Measurements from ENCODE around the gene CTAGE4.
"Not testable (repeated sequence)": the region's sequence is repeated elsewhere in the genome, so short reads cannot be mapped to it uniquely, and the experiment has no call there.

The CTAGE4 gene

GRCh38 chr7:144183166-144183565 lies at the start of gene CTAGE4:
Gene CTAGE4, plus strand, starts transcription at chr7:144183466. Its CDS starts 38 bp downstream, at chr7:144183504.
- not testable (repeated sequence) for H3K9me3 ChIP-seq (ENCODE audit: control insufficient read depth, insufficient read depth, low read length); H3K27ac ChIP-seq (ENCODE audit: low read depth, low read length); H3K4me1 ChIP-seq (ENCODE audit: control insufficient read depth, insufficient read depth, low read length); H3K4me3 ChIP-seq (ENCODE audit: low read depth, low read length); H3K36me3 ChIP-seq (ENCODE audit: control insufficient read depth, insufficient read depth, low read length); H3K9ac ChIP-seq (ENCODE audit: low read depth, low read length); H3K27me3 ChIP-seq (ENCODE audit: control insufficient read depth, insufficient read depth, low read length)

DNA sequence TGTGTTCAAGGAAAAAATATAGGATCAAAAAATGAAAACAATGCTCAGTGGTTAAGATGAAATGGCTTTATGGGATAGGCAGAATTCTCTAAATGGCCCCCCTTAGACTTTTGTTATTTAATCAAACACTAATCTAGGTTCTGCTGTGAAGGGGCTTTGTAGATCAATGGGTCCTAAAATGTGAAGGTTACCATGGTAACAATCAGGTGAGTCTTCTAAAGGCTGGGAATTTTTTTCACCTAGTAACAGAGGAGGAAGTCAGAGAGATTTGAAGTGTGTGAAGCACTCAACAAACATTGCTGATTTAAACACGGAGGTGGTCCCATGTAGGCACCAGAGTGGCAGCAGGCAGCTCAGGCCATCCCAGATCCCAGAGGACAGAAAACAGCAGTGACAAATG lies 49.1 kb upstream of the CTAGE4 start:
- Histone ChIP-seq H3K9me3 (ENCODE audit: control insufficient read depth, insufficient read depth, low read length) (no peaks in the 10 kb centered on the region), H3K27ac (ENCODE audit: low read depth, low read length) (no peak overlapping the region), H3K4me3 (ENCODE audit: low read depth, low read length) (no peak overlapping the region), H3K36me3 (ENCODE audit: control insufficient read depth, insufficient read depth, low read length) (no peaks in the 10 kb centered on the region), H3K9ac (ENCODE audit: low read depth, low read length) (no peak overlapping the region), H3K4me1 (ENCODE audit: control insufficient read depth, insufficient read depth, low read length) (no peaks in the 10 kb centered on the region), H3K27me3 (ENCODE audit: control insufficient read depth, insufficient read depth, low read length) (no peaks in the 10 kb centered on the region)

DNA sequence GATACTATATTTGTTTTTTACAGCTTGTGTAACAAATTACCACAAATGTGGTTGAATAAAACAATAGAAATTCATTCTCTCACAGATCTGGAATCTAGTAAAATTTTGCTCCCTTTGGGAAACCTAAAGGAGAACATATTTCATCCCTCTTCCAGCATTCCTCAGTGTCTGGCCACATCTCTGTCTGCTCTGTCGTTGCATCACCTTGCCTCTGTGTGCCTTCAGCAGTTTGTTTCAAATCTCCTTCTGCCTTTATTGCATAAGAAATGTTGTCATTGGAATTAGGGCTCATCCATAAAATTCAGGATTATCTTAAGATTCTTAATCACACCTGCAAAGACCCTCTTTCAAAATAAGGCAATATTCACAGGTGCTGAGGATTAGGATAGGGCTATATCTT lies 45.8 kb upstream of the CTAGE4 start:
- Histone ChIP-seq H3K4me1 (ENCODE audit: control insufficient read depth, insufficient read depth, low read length) (no peaks in the 10 kb centered on the region), H3K36me3 (ENCODE audit: control insufficient read depth, insufficient read depth, low read length) (no peaks in the 10 kb centered on the region), H3K9me3 (ENCODE audit: control insufficient read depth, insufficient read depth, low read length) (no peaks in the 10 kb centered on the region), H3K4me3 (ENCODE audit: low read depth, low read length) (no peak overlapping the region), H3K27ac (ENCODE audit: low read depth, low read length) (no peak overlapping the region), H3K9ac (ENCODE audit: low read depth, low read length) (no peak overlapping the region), H3K27me3 (ENCODE audit: control insufficient read depth, insufficient read depth, low read length) (no peaks in the 10 kb centered on the region)

DNA sequence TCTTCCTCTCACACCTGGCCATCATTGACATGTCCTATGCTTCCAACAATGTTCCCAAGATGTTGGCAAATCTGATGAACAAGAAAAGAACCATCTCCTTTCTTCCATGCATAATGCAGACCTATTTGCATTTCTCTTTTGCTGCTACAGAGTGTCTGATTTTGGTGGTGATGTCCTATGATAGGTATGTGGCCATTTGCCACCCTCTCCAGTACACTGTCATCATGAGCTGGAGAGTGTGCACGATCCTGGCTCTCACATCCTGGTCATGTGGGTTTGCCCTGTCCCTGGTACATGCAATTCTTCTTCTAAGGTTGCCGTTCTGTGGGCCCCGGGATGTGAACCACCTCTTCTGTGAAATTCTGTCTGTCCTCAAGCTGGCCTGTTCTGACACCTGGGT lies 41.1 kb upstream of the CTAGE4 start:
- Histone ChIP-seq H3K9me3 (ENCODE audit: control insufficient read depth, insufficient read depth, low read length) (no peaks in the 10 kb centered on the region), H3K4me3 (ENCODE audit: low read depth, low read length) (no peak overlapping the region), H3K27me3 (ENCODE audit: control insufficient read depth, insufficient read depth, low read length) (no peaks in the 10 kb centered on the region), H3K36me3 (ENCODE audit: control insufficient read depth, insufficient read depth, low read length) (no peaks in the 10 kb centered on the region), H3K9ac (ENCODE audit: low read depth, low read length) (no peak overlapping the region), H3K4me1 (ENCODE audit: control insufficient read depth, insufficient read depth, low read length) (no peaks in the 10 kb centered on the region), H3K27ac (ENCODE audit: low read depth, low read length) (no peak overlapping the region)

DNA sequence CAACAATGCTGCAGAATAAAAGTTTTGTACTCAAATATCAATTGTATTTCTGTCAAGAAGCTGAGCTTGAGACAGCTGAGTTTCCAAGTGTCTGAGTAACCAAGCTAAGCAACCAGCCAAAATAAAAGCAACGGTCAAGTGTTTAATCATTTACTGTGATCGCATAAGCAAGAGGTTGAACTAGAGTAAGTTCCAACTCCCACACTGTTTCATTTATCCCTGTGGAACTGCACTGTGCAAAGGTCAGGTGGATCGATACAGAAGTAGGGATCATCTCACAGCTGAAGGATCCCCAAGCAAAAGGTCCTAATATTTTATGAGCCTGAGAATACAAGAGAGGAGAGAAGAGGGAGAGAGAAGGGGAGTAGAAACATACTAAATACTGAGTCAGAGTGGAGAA lies 38.8 kb upstream of the CTAGE4 start:
- Histone ChIP-seq H3K4me1 (ENCODE audit: control insufficient read depth, insufficient read depth, low read length) (no peaks in the 10 kb centered on the region), H3K9ac (ENCODE audit: low read depth, low read length) (no peak overlapping the region), H3K4me3 (ENCODE audit: low read depth, low read length) (no peak overlapping the region), H3K27ac (ENCODE audit: low read depth, low read length) (no peak overlapping the region), H3K27me3 (ENCODE audit: control insufficient read depth, insufficient read depth, low read length) (no peaks in the 10 kb centered on the region), H3K9me3 (ENCODE audit: control insufficient read depth, insufficient read depth, low read length) (peaks cover 18% of the 10 kb centered on the region; the same call in 1 of the 2 replicates), H3K36me3 (ENCODE audit: control insufficient read depth, insufficient read depth, low read length) (no peaks in the 10 kb centered on the region)

- Histone ChIP-seq H3K4me1 (ENCODE audit: control insufficient read depth, insufficient read depth, low read length) (no peaks in the 10 kb centered on the region), H3K27me3 (ENCODE audit: control insufficient read depth, insufficient read depth, low read length) (no peaks in the 10 kb centered on the region), H3K9me3 (ENCODE audit: control insufficient read depth, insufficient read depth, low read length) (peaks cover 20% of the 10 kb centered on the region)
Measured at GRCh38 chr7:144148224-144148827, 34.9 kb upstream of the CTAGE4 start.

GRCh38 chr7:144158861-144159260 lies 24.4 kb upstream of the CTAGE4 start:
- no peak overlapping the region for H3K27ac ChIP-seq (ENCODE audit: low read depth, low read length)
- H3K36me3 ChIP-seq (ENCODE audit: control insufficient read depth, insufficient read depth, low read length) = no peaks in the 10 kb centered on the region

More at GRCh38 chr7:144148224-144148827, 34.9 kb upstream of the CTAGE4 start:
- Histone ChIP-seq H3K36me3 (ENCODE audit: control insufficient read depth, insufficient read depth, low read length) (no peaks in the 10 kb centered on the region), H3K4me3 (ENCODE audit: low read depth, low read length) (no peak overlapping the region), H3K9ac (ENCODE audit: low read depth, low read length) (no peak overlapping the region), H3K27ac (ENCODE audit: low read depth, low read length) (no peak overlapping the region)

DNA sequence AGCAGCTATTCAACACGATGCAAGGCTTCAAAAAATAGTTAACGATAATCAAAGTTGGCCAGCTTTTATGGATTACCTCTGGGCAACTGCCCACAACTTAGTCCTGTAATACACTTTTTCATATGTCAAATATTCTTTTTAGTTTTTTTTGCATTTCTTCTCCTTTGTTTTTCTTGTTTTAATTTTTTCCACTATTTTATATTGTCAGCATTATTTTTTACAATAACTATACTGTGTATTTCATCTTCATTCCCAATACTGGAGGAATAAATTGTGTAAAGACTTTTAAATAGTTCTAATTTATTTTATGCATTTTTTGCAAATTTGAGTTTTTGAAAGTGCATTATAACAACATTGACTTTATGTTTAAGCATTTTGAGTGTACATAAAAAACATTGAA lies 18.5 kb upstream of the CTAGE4 start:
- Histone ChIP-seq H3K4me3 (ENCODE audit: low read depth, low read length) (no peak overlapping the region), H3K9ac (ENCODE audit: low read depth, low read length) (no peak overlapping the region), H3K36me3 (ENCODE audit: control insufficient read depth, insufficient read depth, low read length) (no peaks in the 10 kb centered on the region), H3K27me3 (ENCODE audit: control insufficient read depth, insufficient read depth, low read length) (no peaks in the 10 kb centered on the region), H3K9me3 (ENCODE audit: control insufficient read depth, insufficient read depth, low read length) (no peaks in the 10 kb centered on the region), H3K27ac (ENCODE audit: low read depth, low read length) (no peak overlapping the region), H3K4me1 (ENCODE audit: control insufficient read depth, insufficient read depth, low read length) (no peaks in the 10 kb centered on the region)

More at GRCh38 chr7:144158861-144159260, 24.4 kb upstream of the CTAGE4 start:
- Histone ChIP-seq H3K4me1 (ENCODE audit: control insufficient read depth, insufficient read depth, low read length) (no peaks in the 10 kb centered on the region), H3K9ac (ENCODE audit: low read depth, low read length) (no peak overlapping the region), H3K27me3 (ENCODE audit: control insufficient read depth, insufficient read depth, low read length) (no peaks in the 10 kb centered on the region), H3K4me3 (ENCODE audit: low read depth, low read length) (no peak overlapping the region), H3K9me3 (ENCODE audit: control insufficient read depth, insufficient read depth, low read length) (no peaks in the 10 kb centered on the region)

DNA sequence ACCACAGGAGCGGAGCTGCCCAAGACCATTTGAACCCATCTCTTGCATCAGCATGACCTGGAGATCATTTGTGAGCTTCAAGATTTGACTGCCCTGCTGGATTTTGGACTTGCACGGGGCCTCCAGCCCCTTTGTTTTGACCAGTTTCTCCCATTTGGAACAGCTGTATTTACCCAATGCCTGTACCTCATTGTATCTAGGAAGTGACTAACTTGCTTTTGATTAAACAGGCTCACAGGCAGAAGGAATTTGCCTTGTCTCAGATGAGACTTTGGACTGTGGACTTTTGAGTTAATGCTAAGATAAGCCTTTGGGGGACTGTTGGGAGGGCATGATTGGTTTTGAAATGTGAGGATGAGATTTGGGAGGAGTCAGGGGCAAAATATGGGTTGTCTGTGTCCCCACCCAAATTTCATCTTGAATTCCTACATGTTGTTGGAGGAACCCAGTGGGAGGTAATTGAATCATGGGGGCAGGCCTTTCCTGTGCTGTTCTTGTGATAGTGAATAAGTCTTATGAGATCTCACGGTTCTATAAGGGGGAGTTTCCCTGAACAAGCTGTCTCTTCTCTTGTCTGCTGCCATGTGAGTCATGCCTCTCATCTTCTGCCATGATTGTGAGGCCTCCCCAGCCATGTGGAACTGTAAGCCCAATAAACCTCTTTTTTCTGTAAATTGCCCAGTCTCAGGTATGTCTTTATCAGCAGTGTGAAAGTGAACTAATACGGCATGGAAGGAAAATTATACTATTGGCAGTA lies 11.5 kb upstream of the CTAGE4 start:
- not testable (repeated sequence) for H3K4me3 ChIP-seq (ENCODE audit: low read depth, low read length); H3K36me3 ChIP-seq (ENCODE audit: control insufficient read depth, insufficient read depth, low read length); H3K27ac ChIP-seq (ENCODE audit: low read depth, low read length); H3K9ac ChIP-seq (ENCODE audit: low read depth, low read length); H3K4me1 ChIP-seq (ENCODE audit: control insufficient read depth, insufficient read depth, low read length); H3K9me3 ChIP-seq (ENCODE audit: control insufficient read depth, insufficient read depth, low read length); H3K27me3 ChIP-seq (ENCODE audit: control insufficient read depth, insufficient read depth, low read length)

DNA sequence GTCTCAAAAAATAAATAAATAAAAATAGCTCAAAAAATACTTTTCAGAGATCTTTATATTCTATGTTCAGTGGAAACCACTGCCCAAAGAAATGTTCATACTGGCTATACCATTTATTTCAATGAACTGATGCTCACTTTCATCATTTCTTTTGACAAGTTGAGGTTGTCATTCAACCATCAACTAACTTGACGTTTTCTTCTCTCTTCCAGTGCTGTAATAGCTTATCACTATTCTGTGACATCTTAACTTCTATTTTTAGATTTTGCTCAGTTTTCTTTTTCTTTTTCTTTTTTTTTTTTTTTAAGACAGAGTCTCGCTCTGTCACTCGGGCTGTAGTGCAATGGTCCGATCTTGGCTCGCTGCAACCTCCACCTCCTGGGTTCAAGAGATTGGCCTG lies 8.7 kb upstream of the CTAGE4 start:
- Histone ChIP-seq H3K4me3 (ENCODE audit: low read depth, low read length) (no peak overlapping the region), H3K27me3 (ENCODE audit: control insufficient read depth, insufficient read depth, low read length) (no peaks in the 10 kb centered on the region), H3K9ac (ENCODE audit: low read depth, low read length) (no peak overlapping the region), H3K4me1 (ENCODE audit: control insufficient read depth, insufficient read depth, low read length) (no peaks in the 10 kb centered on the region), H3K27ac (ENCODE audit: low read depth, low read length) (no peak overlapping the region), H3K36me3 (ENCODE audit: control insufficient read depth, insufficient read depth, low read length) (no peaks in the 10 kb centered on the region), H3K9me3 (ENCODE audit: control insufficient read depth, insufficient read depth, low read length) (no peaks in the 10 kb centered on the region; the same call in 1 of the 2 replicates)

DNA sequence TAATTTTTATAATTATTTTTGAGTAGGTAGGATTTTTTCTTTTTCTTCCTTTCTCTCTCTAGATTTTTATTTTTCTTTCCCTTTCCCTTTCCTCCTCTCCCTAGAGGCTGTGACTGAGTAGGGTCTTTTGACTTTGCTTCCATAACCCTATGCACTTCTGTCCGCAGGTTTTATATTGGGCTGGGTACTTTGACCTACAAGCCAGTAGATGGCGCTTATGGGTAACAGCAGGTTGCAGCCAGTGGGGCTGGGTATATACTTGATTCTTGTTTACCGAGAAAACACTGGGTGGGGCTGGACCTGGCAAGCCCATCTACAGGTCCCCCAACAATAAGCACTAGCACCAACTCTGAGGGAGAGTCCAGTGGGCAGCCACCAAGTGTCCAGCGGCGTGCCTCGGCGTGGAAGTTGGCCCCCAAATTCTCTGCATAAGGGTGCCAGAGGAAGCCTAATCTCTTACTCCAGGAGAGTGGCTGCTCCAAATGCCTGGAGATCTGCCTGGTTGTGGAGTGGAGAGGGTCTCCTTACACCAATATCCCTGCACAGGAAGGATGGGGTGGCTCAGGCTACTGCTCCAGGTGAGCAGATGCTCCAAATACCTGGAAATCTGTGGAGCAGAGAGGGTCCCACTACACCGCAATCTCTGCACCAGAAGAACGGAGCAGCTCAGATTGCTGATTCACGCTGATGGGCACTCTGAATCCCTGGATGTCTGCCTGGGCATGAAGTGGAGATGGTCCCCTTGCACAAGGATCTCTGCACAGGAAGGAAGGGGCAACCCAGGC lies 4.7 kb upstream of the CTAGE4 start:
- H3K9me3 ChIP-seq (ENCODE audit: control insufficient read depth, insufficient read depth, low read length); H3K27me3 ChIP-seq (ENCODE audit: control insufficient read depth, insufficient read depth, low read length); H3K4me3 ChIP-seq (ENCODE audit: low read depth, low read length); H3K36me3 ChIP-seq (ENCODE audit: control insufficient read depth, insufficient read depth, low read length); H3K27ac ChIP-seq (ENCODE audit: low read depth, low read length); H3K9ac ChIP-seq (ENCODE audit: low read depth, low read length); H3K4me1 ChIP-seq (ENCODE audit: control insufficient read depth, insufficient read depth, low read length): not testable (repeated sequence)

Measured in HUES48 (cell line).